Erythroblast (primary cell): Measurements from ENCODE around the gene ZXDC.

ENCODE experiments used
- DNase-seq, 2 experiments: peaks; one replicate each; lab custom pipeline; 2025; lab: John Stamatoyannopoulos, UW
- GATA1 ChIP-seq: IDR thresholded peaks from 2 replicates; pipeline ENCODE4 v1.6.1; 2011; ENCODE audit warnings: low read depth, mild to moderate bottlenecking, control low read depth, low read length, moderate library complexity
- POLR2A ChIP-seq: IDR thresholded peaks from 2 replicates; pipeline ENCODE4 v1.6.1; 2011; ENCODE audit warnings: mild to moderate bottlenecking, low read length

Gene ZXDC

GRCh38 chr3:126478581-126479310 is 3.1 kb upstream of the ZXDC start:
- TF ChIP-seq GATA1 = no peak
- no peak for TF ChIP-seq POLR2A
- no peak for DNase-seq

- DNase-seq = no peak
- TF ChIP-seq GATA1 (no peak), POLR2A (no peak)
Measured at GRCh38 chr3:126477061-126477380, 1.3 kb upstream of the ZXDC start.

GRCh38 chr3:126476166-126477060 is 722 bp upstream of the ZXDC start:
- TF ChIP-seq GATA1 (no peak), POLR2A (peak; percentile 4)
- peak in 1 of 2 experiments; percentile 87 for DNase-seq

- TF ChIP-seq GATA1 (no peak), POLR2A (no peak)
- DNase-seq = peak; percentile 81 to 83
Measured at GRCh38 chr3:126474498-126475412, 936 bp downstream of the ZXDC start.

- TF ChIP-seq POLR2A (no peak), GATA1 (no peak)
- DNase-seq = peak in 1 of 2 experiments; percentile 30
Measured at GRCh38 chr3:126473292-126474168, 2.2 kb downstream of the ZXDC start.

GRCh38 chr3:126472277-126473006 is 3.2 kb downstream of the ZXDC start:
- peak; percentile 79 to 82 for DNase-seq

GRCh38 chr3:126469479-126469878 is 6.2 kb downstream of the ZXDC start:
- no peak for TF ChIP-seq GATA1
- no peak for DNase-seq

More at GRCh38 chr3:126472277-126473006, 3.2 kb downstream of the ZXDC start:
- TF ChIP-seq POLR2A (peak; percentile 21), GATA1 (peak; percentile 47)

- DNase-seq = peak in 1 of 2 experiments; percentile 20
- TF ChIP-seq GATA1 (no peak), POLR2A (no peak)
Measured at GRCh38 chr3:126468028-126468891, 7.4 kb downstream of the ZXDC start.

GRCh38 chr3:126467611-126467955 is 8.1 kb downstream of the ZXDC start:
- no peak for DNase-seq
- TF ChIP-seq POLR2A = no peak
- no peak for TF ChIP-seq GATA1

GRCh38 chr3:126466886-126467610 is 8.6 kb downstream of the ZXDC start:
- no peak for TF ChIP-seq GATA1
- no peak for TF ChIP-seq POLR2A
- DNase-seq = no peak
